ENCODE data around the gene CCR4. TPM values are rescaled to one million over a fixed set of nuclear protein-coding genes. Genes with fewer than 3 reads are reported as not detected.

Gene CCR4
- total and polyA plus RNA-seq, 2 of the 4 experiments (the other 2 are of a cell fraction): not detected

- no peak overlapping the region for H3K4me3 ChIP-seq (ENCODE audit: insufficient read depth, low read depth, low read length)
- ATAC-seq (ENCODE audit: low read depth): no peak
- H4K8ac ChIP-seq (ENCODE audit: low read depth in 2 of 2, low read length in 2 of 2): no peak overlapping the region
- H2AK9ac ChIP-seq (replicated peaks; ENCODE audit: low read depth, low read length, poor library complexity): no peak overlapping the region
- H3K36me3 ChIP-seq (ENCODE audit: control insufficient read depth, insufficient read depth, low read length): peaks cover 20% of the 10 kb centered on the region
- H3K9me3 ChIP-seq (ENCODE audit: control insufficient read depth, insufficient read depth, low read length): no peaks in the 10 kb centered on the region
- no peak overlapping the region for H3K4ac ChIP-seq (ENCODE audit: low read depth, low read length)
- H3K27ac ChIP-seq (ENCODE audit: insufficient read depth, low read length): no peak overlapping the region
- in situ Hi-C loops (cut with MboI; ENCODE audit: low sequenced_read_pairs): no loop called here
- WGBS, 2 experiments (ENCODE audit: extremely low coverage in 2 of 2, insufficient read length in 1 of 2): 100% methylated on average over 1 of the region's 3 CpGs; no CpG with 5 or more reads in 1 of the 2 experiments
- H3K56ac ChIP-seq (ENCODE audit: extremely low read depth, insufficient read depth, low read length): no peak overlapping the region
- H2AFZ ChIP-seq (replicated peaks; ENCODE audit: low read length, poor library complexity): no peak overlapping the region
- H3K14ac ChIP-seq (replicated peaks; ENCODE audit: low read depth, low read length): no peak overlapping the region
- no peak overlapping the region for H3K9ac ChIP-seq (ENCODE audit: low read depth, low read length)
- CTCF ChIA-PET: no interaction called here
- H3K27me3 ChIP-seq (ENCODE audit: control insufficient read depth, insufficient read depth, low read length): no peaks in the 10 kb centered on the region
- no peaks in the 10 kb centered on the region for H3K4me1 ChIP-seq (ENCODE audit: control insufficient read depth, insufficient read depth, low read length)
- dilution Hi-C loops (cut with HindIII; ENCODE audit: low sequenced_read_pairs, unreplicated experiment): no loop called here
- TF ChIP-seq MAZ (IDR thresholded peaks at IDR 0.05; ENCODE audit: borderline replicate concordance, low read depth, low read length): no peak
- POLR2A ChIA-PET (ENCODE audit: unreplicated experiment): no interaction called here
- intact Hi-C loops (cut with micrococcal nuclease): no loop called here
- no peak overlapping the region for H2BK20ac ChIP-seq (ENCODE audit: low read depth, low read length)
- no peak overlapping the region for H4K91ac ChIP-seq (ENCODE audit: insufficient read depth, low read depth, low read length)
- H4K5ac ChIP-seq (ENCODE audit: low read depth, low read length): no peak overlapping the region
- H3K9me1 ChIP-seq (ENCODE audit: insufficient read depth, low read length): no peaks in the 10 kb centered on the region; the same call in 1 of the 2 replicates
- H2BK15ac ChIP-seq (ENCODE audit: low read depth, low read length): no peak overlapping the region
- H3K4me2 ChIP-seq (ENCODE audit: low read depth, low read length): no peak overlapping the region
- H3K23ac ChIP-seq (ENCODE audit: low read depth, low read length): no peak overlapping the region
- no peak overlapping the region for H2BK120ac ChIP-seq (ENCODE audit: low read depth, low read length)
- no peak for DNase-seq
- H4K20me1 ChIP-seq (ENCODE audit: insufficient read depth, low read length): no peaks in the 10 kb centered on the region
- H2BK5ac ChIP-seq (ENCODE audit: low read depth, low read length, poor library complexity, severe bottlenecking): no peak overlapping the region
- BruUV-seq (replicated peaks): no TSS peak
- H3K18ac ChIP-seq (ENCODE audit: low read depth, low read length): no peak overlapping the region
- H3K79me1 ChIP-seq (ENCODE audit: low read depth in 1 of 2, low read length in 2 of 2): no peaks in the 10 kb centered on the region; a peak in 1 of 4 replicates
- no peak overlapping the region for H2AK5ac ChIP-seq (ENCODE audit: low read depth, low read length)
These were observed 49.4 kb downstream of the CCR4 start for GRCh38 chr3:33000691-33001385.
